Colonic mucosa (tissue), 4 donors: Measurements from ENCODE around the gene PRSS22. TPM values are rescaled to one million over a fixed set of nuclear protein-coding genes. Genes with fewer than 3 reads are reported as not detected.

Experiments used
- DNase-seq: peaks from one replicate; pipeline ENCODE4 v3.0.0-alpha.2; 2020
- H3K27ac ChIP-seq: fragments of 200-600 bp; one replicate; pipeline ENCODE4 v1.8.0; 2021
- H3K27me3 ChIP-seq: fragments of 200-600 bp; one replicate; pipeline ENCODE4 v1.8.0; 2021
- H3K36me3 ChIP-seq: fragments of 200-600 bp; one replicate; pipeline ENCODE4 v1.8.0; 2021
- H3K4me1 ChIP-seq: fragments of 200-600 bp; one replicate; pipeline ENCODE4 v1.8.0; 2021; ENCODE audit warnings: mild to moderate bottlenecking
- H3K4me3 ChIP-seq: fragments of 200-600 bp; one replicate; pipeline ENCODE4 v1.8.0; 2021
- H3K9ac ChIP-seq, 2 donors: one replicate each; pipeline ENCODE4 v1.7.0; 2013; ENCODE audit warnings: control low read depth in 2 of 2, low read depth in 2 of 2, low read length in 2 of 2
- H3K9me3 ChIP-seq: fragments of 200-600 bp; one replicate; pipeline ENCODE4 v1.8.0; 2021
- intact Hi-C: fragments of 100-400 bp; cut with DNase I; formaldehyde crosslinking; loops from one replicate; pipeline ENCODE4 v1.14.1; 2022
- total RNA-seq, 2 donors: library from RNA; stranded (reverse); fragmentation: NEBNext Ultra II Directional in 1 of 2; extraction: Animal tissue kit (Norgen Biotek cat#: 25700) in 1 of 2; gene quantifications; one replicate each; pipeline ENCODE4 v1.2.1, GENCODE V29; 2021
- TF ChIP-seq, protein P1 (sequence below): fragments of 200-600 bp; IDR thresholded peaks from one replicate; pipeline ENCODE4 v1.8.0; 2022; ENCODE audit warnings: antibody characterized with exemption, mild to moderate bottlenecking
- donor health status: healthy.
- donor health status: DM: no; HTN: no; CAD: no.
- donor health status: DM: no; HTN: no; CAD: no.

Gene PRSS22
- total RNA-seq, 2 donors from 2014 or later, result 6.1 to 6.7 TPM

DNA sequence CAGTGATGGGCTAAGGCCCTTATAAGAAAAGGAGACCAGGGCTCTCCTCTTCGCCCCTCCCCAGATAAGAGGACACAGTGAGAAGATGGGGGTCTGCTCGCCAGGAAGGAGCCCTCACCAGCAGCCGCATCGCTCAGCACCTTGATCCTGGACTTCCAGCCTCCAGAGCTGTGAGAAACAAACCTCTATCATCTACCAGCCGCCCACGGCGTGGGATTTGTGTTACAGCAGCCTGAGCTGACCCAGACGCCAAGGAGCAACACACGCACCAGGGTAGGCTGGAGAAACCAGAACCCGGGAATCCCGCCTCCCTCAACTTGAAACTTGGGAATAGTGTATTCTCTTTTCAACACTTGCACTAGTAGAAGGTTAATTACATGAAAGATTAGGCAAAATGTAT, 32.1 kb downstream of the PRSS22 start:
- no peak for DNase-seq
- Histone ChIP-seq H3K4me3 (no peak overlapping the region), H3K9me3 (no peaks in the 10 kb centered on the region), H3K4me1 (no peaks in the 10 kb centered on the region), H3K36me3 (no peaks in the 10 kb centered on the region), H3K27ac (no peak overlapping the region), H3K27me3 (no peaks in the 10 kb centered on the region), H3K9ac (no peak overlapping the region)
- intact Hi-C loops, result no loop called here
- TF ChIP-seq, protein P1, sequence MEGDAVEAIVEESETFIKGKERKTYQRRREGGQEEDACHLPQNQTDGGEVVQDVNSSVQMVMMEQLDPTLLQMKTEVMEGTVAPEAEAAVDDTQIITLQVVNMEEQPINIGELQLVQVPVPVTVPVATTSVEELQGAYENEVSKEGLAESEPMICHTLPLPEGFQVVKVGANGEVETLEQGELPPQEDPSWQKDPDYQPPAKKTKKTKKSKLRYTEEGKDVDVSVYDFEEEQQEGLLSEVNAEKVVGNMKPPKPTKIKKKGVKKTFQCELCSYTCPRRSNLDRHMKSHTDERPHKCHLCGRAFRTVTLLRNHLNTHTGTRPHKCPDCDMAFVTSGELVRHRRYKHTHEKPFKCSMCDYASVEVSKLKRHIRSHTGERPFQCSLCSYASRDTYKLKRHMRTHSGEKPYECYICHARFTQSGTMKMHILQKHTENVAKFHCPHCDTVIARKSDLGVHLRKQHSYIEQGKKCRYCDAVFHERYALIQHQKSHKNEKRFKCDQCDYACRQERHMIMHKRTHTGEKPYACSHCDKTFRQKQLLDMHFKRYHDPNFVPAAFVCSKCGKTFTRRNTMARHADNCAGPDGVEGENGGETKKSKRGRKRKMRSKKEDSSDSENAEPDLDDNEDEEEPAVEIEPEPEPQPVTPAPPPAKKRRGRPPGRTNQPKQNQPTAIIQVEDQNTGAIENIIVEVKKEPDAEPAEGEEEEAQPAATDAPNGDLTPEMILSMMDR, result no peak

- H3K36me3 ChIP-seq, result no peaks in the 10 kb centered on the region
- intact Hi-C loops, result no loop called here
- no peak overlapping the region for H3K27ac ChIP-seq
- no peaks in the 10 kb centered on the region for H3K9me3 ChIP-seq
- H3K9ac ChIP-seq, result no peak overlapping the region
- no peaks in the 10 kb centered on the region for H3K4me1 ChIP-seq
- no peak overlapping the region for H3K4me3 ChIP-seq
- TF ChIP-seq, protein P1, result no peak
- DNase-seq, result no peak
- no peaks in the 10 kb centered on the region for H3K27me3 ChIP-seq
Observed at GRCh38 chr16:2825049-2825742, 32.8 kb downstream of the PRSS22 start.

- Histone ChIP-seq H3K9me3 (no peaks in the 10 kb centered on the region), H3K4me3 (no peak overlapping the region), H3K27me3 (no peaks in the 10 kb centered on the region), H3K27ac (no peak overlapping the region), H3K9ac (no peak overlapping the region), H3K36me3 (no peaks in the 10 kb centered on the region), H3K4me1 (no peaks in the 10 kb centered on the region)
- intact Hi-C loops, result no loop called here
- TF ChIP-seq, protein P1, result no peak
- DNase-seq, result no peak
Observed at GRCh38 chr16:2824626-2825025, 33.3 kb downstream of the PRSS22 start.

DNA sequence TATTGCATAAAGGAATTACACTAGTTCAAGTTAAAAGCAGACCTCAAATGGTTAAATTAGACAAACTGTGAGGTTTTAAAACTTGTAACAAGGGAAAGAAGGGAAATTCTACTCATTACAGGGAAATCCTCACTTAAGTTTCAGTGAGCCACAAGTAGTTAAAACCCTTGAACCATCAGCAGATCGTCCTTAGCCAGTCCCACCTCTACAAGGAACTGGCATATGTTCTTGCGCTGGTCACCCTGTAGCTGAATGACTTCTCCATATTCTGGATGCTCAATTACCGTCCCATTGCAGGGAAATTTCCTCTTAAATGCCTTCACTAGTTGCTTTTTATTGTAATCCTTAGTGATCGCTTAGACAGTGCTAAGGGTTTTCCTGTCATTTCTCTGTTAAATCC, 35.5 kb downstream of the PRSS22 start:
- Histone ChIP-seq H3K27me3 (no peaks in the 10 kb centered on the region), H3K36me3 (no peaks in the 10 kb centered on the region), H3K9me3 (no peaks in the 10 kb centered on the region), H3K27ac (no peak overlapping the region), H3K4me3 (no peak overlapping the region), H3K9ac (no peak overlapping the region), H3K4me1 (no peaks in the 10 kb centered on the region)
- intact Hi-C loops, result no loop called here
- TF ChIP-seq, protein P1, result no peak
- DNase-seq, result no peak

GRCh38 chr16:2822158-2822495, 35.8 kb downstream of the PRSS22 start:
- H3K27ac ChIP-seq, result no peak overlapping the region
- H3K36me3 ChIP-seq, result no peaks in the 10 kb centered on the region
- H3K4me1 ChIP-seq, result no peaks in the 10 kb centered on the region
- H3K9ac ChIP-seq, result no peak overlapping the region
- H3K27me3 ChIP-seq, result no peaks in the 10 kb centered on the region
- intact Hi-C loops, result no loop called here
- TF ChIP-seq, protein P1, result no peak
- H3K9me3 ChIP-seq, result no peaks in the 10 kb centered on the region
- no peak for DNase-seq
- H3K4me3 ChIP-seq, result no peak overlapping the region
